HG03354 (cell line): ENCODE results near the gene ERCC4.

Experiments used
- ATAC-seq: cut with Tn5 transposase; IDR thresholded peaks from one replicate; pipeline ENCODE4 v1.9.1; 2021; ENCODE audit warnings: mild to moderate bottlenecking; ENCODE audit not compliant: unreplicated experiment, poor library complexity, severe bottlenecking

The ERCC4 gene

GRCh38 chr16:13982451-13982850 lies 62.5 kb downstream of the ERCC4 start:
- ATAC-seq: no peak

DNA sequence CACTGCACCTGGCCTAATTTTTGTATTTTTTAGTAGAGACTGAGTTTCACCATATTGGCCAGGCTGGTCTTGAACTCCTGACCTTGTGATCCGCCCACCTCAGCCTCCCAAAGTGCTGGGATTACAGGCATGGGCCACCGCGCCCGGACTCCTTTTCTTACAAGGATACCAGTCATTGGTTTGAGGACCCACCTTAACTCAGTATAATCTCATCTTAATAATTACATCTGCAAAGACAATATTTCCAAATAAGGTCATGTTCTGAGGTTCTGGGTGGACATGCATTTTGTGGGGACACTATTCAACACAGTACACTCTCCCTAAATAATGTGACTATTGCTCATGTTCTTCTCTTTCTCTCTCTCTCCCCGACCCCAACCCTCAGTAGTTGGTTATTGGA lies 63.7 kb downstream of the ERCC4 start:
- no peak for ATAC-seq

DNA sequence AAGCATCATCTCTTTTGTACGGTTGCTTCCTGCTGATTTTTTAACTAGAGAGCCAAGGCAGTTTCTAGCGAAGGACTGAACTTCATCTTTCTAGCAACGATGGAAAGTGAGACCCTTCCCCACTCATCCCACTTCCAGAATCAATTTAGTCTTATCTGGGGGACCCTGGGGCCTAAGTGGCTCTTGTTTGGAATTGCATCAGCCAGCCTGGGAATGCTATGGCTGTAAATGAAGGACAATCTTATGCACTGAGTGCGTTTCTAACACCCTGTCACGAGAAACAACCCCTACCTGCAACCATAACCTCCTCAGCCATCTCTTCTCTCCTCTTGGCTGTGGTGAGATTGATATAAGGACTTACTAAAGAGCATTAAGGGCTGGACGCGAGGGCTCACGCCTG lies 64.8 kb downstream of the ERCC4 start:
- ATAC-seq: no peak

- no peak for ATAC-seq
These were observed 68.1 kb downstream of the ERCC4 start for GRCh38 chr16:13988038-13988437.

DNA sequence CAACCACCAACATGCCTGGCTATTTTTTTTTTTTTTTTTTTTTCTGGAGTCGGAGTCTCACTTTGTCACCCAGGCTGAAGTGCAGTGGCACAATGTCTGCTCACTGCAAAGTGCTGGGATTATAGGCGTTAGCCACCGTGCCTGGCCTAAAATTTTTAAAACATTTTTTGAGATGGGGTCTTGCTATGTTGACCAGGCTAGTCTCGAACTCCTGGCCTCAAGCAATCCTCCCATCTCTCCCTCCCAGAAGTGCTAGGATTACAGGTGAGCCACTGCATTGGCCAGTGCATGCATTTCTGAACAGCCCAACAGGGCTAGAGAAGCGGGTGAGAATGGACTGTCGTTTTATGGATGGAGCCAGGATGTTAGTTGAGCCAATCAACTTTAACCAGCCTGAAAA lies 72.4 kb downstream of the ERCC4 start:
- ATAC-seq: no peak

DNA sequence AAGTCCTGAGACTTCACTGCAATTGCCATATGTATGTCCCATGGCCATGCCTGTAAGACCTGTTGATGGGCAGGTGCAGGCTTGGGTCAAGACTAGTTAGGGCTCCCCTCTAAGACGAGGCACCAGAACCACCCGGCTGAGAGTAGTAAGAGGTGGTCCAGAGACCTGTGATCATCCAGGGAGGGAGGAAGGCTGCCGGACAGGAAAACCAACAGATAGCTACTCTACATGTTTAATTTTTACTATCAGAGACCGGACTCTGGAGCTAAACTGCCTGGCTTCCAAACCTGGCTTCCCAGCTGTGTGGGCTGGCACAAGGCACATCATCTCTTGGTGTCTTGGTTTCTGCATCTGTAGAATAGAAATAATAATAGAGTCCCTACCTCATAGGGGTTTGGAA lies 73.0 kb downstream of the ERCC4 start:
- no peak for ATAC-seq

DNA sequence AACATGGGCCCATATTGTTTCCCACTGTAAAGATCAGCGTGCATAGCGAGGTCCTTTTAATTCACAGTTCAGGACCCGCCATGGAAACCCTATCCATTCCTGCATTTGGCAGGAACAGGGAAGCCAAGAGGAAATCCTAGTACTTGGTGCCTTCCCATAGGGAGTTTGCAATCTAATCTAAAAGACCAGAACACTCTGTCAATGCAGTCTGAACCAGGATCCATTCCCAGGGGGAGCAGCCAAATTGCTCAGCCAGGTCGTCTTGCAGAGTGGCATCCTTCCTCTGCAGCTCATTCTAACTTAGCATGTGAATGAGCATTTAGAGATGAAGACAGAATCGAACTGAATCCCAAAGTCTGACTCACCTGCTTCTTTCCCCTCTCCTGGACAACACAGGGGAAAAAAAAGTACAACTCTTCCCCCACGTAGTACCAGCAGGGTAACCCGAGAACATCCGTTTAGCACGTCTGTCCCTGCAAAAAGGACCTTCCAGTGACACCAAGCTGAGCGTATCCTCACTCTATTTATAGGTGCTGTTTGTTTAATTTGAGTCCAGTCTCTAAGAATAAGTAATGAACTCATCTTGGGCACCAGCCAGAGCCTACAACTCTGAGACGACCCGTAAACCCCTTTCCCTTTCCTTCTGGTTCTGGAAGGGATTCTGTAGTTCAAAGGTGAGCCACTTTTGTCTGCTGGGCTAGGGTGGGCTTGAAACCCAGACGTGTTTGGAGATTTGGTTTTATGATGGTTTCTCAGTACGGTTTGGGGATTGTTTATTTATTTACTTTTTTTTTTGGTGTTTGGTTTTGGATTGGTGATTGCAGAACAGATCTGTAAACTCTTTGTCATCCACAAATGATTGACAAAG lies 74.5 kb downstream of the ERCC4 start:
- no peak for ATAC-seq

DNA sequence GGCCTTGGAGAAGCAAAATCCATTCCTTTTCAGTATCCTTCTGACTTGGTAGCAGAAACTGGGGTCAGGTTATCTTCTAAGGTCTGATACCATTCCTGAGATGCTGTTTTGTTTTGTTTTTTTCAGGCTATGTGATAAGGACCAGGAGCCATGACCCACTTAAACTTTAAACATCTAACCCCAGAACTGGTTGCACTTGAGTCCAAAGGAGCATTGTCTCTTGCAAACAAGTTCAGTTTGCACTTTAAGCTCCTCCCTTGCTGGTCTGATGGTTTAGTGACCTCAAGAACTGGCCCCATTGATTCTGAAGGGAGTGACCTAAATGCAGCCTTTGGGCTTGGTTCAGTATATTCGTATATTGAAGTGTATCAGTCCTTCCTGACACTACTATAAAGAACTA lies 75.2 kb downstream of the ERCC4 start:
- ATAC-seq: no peak

GRCh38 chr16:13996778-13997288 lies 76.9 kb downstream of the ERCC4 start:
- ATAC-seq: no peak

DNA sequence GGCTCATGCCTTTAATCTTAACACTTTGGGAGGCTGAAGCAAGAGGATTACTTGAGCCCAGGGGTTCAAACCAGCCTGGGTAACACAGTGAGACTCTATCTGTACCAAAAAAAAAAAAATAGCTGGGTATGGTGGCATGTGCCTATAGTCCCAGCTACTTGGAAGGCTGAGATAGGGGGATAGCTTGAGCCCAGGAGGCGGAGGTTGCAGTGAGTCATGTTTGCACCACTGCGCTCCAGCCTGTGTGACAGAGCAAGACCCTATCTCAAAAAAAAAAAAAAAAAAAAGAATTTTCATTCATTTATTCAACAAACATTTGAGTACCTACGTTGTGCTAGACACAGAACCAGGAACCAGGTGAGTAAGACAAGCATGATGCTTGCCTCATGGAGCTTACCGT lies 77.6 kb downstream of the ERCC4 start:
- no peak for ATAC-seq

DNA sequence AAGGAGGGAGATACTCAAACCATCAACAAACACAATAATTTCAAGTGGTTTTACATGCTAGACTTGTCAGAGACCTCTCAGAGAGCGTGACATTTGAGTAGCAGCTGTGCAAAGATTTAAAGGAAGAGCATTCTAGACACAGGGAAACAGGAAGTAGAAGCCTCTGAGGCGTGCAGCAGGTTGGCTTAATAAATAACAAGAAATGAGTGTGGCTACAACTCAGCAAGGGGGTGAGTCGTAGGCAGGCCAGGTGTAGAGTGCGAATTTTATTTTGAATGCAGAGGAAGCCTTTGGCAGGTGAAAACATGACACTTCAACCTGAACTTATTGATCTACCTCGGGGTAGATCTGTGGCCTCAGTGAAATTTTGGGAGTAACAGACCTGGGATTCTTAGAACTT lies 78.0 kb downstream of the ERCC4 start:
- ATAC-seq: peak; percentile 94

GRCh38 chr16:13999071-13999894 lies 79.3 kb downstream of the ERCC4 start:
- peak; percentile 32 for ATAC-seq

DNA sequence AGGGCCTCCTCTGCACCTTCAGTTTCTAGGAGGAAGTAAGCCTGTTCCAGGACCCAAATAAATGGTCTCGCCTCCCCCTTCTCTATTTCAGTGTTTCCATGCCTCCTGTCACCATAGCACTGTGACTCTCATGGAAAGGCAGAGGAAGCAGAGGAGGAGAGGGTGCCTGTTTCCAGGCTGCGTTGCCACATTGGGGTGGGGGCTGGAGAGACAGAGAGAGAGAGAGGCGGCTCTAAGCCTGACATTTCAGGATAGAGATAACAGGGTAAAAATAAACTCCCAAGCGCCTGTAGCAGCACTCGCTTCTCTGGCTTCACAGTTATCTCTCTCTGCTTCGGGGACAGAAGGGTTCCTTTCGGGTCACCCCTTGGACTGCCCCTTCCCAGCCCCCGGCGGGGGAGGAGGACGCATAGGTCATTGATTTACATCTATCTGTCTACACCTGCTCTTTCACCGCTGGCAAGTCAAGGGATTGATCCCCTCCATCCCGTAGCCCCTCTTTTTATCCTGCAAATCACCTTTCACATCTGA lies 80.0 kb downstream of the ERCC4 start:
- ATAC-seq: no peak

DNA sequence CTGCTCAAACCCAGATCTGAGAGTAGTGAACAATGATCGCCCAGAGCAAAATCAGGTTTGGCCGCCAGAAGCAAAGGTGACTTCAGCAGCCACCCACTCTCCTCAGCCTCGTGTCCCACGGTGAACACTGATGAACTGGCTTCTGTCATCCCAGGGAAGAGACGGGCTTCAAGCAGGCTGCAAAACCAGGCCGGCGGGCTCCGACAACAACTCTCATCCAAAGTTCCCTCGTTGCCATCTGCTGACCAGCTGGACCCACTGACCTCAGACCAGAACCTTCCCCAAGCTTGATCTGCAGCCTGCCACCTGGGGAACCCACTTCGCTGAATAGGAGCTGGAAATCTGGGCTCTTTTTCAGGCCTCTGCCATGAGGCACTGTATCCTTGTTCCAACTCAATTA lies 81.6 kb downstream of the ERCC4 start:
- ATAC-seq: no peak
